ENCODE results near the gene CEP68.
"Not testable (repeated sequence)": the region's sequence is repeated elsewhere in the genome, so short reads cannot be mapped to it uniquely, and the experiment has no call there.

The CEP68 gene

DNA sequence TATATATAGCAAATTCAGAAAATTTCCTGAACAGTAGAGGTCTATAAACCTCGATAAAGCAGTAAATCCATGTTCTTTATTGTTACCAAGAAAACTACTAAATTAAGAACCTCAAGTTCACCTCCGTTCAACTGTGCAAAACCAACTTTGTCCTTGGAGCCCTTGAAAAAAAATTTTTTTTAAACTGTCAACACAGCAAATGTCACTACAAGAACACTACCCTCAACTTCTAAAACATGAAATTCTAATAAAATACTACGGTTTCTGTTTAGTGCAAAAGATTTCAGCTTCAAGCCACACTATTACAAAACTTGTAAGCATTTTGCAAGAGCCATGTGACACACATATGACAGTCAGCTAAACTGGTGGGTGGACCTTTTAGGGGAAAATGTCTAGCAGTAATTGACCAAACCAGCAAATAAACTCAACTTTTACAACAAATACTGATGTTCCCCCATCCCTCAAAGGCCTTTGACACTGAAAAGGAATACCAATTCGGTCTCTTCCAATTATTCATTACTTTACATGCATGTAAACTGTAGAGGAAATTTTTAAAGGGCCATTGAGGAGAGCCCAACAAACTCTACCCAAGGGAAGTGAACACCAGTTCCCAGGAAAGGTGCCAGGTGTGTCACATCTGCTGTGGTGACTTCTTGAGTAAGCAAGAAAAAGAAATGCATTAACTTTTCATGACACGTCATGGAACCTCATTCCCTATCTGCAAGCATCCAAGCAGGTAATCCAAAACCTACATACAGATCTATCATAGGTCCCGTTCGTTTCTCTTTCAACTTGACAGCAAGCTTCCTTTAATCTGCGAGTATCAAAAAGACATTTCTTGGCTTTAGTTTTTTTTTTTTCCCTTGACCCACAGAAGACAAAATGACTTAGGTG lies 72.3 kb downstream of the CEP68 start:
- peak overlapping the region; percentile 68 for H3K4me3 ChIP-seq (ENCODE audit: low read depth, low read length)
- TF ChIP-seq, protein P1, sequence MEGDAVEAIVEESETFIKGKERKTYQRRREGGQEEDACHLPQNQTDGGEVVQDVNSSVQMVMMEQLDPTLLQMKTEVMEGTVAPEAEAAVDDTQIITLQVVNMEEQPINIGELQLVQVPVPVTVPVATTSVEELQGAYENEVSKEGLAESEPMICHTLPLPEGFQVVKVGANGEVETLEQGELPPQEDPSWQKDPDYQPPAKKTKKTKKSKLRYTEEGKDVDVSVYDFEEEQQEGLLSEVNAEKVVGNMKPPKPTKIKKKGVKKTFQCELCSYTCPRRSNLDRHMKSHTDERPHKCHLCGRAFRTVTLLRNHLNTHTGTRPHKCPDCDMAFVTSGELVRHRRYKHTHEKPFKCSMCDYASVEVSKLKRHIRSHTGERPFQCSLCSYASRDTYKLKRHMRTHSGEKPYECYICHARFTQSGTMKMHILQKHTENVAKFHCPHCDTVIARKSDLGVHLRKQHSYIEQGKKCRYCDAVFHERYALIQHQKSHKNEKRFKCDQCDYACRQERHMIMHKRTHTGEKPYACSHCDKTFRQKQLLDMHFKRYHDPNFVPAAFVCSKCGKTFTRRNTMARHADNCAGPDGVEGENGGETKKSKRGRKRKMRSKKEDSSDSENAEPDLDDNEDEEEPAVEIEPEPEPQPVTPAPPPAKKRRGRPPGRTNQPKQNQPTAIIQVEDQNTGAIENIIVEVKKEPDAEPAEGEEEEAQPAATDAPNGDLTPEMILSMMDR (IDR thresholded peaks at IDR 0.05; ENCODE audit: low read depth, low read length), result no peak

DNA sequence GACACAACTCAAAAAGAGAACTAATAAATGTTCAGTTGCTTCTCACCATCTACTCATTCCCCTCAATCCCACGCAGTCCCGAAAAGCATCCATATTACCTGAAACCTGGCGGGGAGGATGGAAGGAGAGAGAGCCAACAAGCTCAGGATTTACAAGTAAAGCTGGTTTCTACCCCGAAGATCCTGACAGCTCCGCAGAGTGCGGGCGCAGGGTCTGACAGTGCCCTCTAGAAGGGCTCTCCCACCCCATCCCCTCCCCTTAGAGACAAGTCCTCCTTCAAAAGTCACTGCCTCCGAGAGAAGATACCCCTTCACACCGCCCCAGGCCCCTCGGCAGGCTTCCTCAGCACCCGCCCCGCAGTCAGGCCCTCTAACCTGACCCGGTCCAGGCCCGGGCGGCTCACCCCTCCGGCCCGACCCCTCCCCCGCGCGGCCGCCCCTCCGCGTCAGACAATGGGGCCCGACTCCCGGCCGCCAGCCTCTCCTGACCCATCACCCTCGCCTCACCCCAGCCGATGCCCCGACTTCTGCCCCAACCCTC lies 73.1 kb downstream of the CEP68 start:
- TF ChIP-seq, protein P1 (IDR thresholded peaks at IDR 0.05; ENCODE audit: low read depth, low read length), result no peak
- peak overlapping the region; percentile 68 for H3K4me3 ChIP-seq (ENCODE audit: low read depth, low read length)

DNA sequence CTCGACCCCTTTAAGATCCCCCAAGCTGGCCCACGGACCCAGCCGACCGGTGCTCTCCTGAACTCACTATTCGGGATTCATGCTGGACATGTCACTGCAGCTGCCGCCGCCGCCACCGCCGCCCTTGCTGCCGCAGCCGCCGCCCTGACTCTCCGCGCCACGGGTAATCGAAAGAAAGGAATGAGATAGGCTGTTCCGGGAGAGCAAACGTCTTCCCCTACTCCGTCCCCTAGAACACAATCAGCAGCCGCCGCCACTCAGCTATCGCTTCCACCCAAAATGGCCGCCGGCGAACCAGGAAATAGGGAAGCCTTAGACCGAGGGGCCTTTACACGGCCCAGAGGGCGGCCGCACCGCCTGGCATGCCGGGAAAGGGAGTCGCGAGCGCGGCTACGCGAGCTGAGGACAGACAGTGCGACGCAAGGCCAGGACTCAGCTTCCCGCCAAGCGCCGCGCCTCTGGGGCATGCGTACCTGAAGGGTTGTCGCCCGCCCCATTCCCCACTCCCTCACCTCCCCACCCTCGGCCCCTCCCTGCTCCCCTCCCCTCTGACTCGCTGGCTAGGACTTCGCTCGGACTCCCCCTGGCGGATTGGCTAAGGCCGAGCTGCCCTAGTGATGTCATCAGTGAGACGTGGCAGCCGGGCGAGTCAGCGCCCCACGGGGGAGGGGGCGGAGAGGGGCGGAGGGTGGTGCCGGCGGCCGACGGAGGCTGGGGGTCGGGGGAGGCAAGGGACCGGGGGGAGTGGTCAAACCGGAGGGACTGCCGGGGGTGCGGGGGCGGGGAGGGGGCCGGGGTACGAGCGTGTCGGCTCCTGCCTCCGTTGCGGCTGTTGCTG lies 73.8 kb downstream of the CEP68 start, which contains the start of gene RAB1A:
Gene RAB1A, minus strand, starts transcription at position 281 of the 838 bp plus-strand sequence. Its CDS starts 191 bp downstream, at position 90.
- TF ChIP-seq, protein P1 (IDR thresholded peaks at IDR 0.05; ENCODE audit: low read depth, low read length), result no peak
- peak within 1 kb of the TSS; percentile 68 for H3K4me3 ChIP-seq (ENCODE audit: low read depth, low read length)

DNA sequence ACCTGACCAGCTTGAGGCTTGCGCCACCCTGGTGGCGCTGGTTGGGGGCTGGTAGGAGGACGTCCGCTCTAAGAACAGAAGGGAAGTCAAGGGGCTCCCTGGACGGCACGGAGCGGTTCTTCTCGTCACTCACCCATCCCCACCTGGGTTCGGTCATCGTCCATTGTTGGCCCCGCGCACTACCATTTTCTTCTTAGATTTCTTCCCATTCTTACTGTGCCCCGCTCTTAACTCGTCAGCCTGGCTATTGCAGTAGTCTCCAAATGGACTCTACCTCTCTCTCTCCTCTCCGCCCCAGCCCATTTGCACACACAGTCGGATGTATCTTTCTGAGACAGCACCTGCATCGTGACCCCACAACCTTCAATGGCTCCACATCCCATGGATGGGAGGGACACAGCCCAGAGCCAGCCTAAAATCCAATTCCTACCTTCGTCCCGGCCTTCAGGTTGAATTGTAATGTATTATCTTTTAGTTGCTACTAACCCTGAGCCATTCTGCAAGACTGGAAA lies 74.5 kb downstream of the CEP68 start:
- TF ChIP-seq, protein P1 (IDR thresholded peaks at IDR 0.05; ENCODE audit: low read depth, low read length), result no peak

DNA sequence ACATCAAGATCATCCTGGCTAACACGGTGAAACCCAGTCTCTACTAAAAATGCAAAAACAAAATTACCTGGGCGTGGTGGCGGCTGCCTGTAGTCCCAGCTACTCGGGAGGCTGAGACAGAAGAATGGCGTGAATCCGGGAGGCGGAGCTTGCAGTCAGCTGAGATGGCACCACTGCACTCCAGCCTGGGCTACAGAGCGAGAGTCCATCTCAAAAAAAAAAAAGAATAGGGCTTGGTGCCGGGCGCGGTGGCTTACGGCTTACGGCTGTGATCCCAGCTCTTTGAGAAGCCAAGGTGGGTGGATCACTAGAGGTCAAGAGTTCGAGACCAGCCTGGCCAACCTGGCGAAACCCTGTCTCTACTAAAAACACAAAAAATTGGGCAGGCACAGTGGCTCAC lies 76.7 kb downstream of the CEP68 start:
- H3K4me3 ChIP-seq (ENCODE audit: low read depth, low read length), result not testable (repeated sequence)

More for the DNA sequence above, 74.5 kb downstream of the CEP68 start:
- H3K4me3 ChIP-seq (ENCODE audit: low read depth, low read length), result peak overlapping the region; percentile 61

DNA sequence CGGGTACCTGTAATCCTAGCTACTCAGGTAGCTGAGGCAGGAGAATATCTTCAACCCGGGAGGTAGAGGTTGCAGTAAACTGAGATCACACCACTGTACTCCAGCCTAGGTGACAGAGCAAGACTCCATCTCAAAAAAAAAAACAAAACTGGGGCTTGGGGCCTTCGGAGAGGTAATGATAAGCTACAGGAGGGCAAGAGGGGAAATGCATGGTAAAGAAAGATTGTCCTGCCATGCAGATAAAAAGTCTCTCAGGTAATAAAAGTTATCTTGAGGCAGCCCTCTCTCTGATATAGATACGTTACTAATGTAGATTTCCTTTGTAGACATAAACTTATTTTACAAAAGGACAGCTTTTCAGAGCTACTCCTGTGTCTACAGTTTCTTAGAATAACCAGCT lies 77.4 kb downstream of the CEP68 start:
- H3K4me3 ChIP-seq (ENCODE audit: low read depth, low read length), result no peak overlapping the region
- TF ChIP-seq, protein P1 (IDR thresholded peaks at IDR 0.05; ENCODE audit: low read depth, low read length), result no peak

DNA sequence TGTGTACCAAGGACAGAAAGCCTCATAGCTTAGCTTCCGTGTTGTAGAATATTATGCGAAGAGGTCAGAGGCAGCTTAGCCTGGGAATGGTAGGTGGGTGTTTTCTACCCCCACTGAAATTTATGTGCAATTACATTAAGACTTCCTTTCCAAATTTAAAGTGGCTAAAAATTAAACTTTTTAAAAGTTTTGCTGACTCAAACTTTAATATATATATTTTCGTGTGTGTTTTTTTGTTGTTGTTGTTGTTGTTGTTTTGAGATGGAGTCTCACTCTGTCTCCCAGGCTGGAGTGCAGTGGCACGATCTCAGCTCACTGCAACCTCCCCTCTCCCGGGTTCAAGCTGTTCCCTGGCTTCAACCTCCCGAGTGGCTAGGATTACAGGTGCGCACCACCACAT lies 77.9 kb downstream of the CEP68 start:
- H3K4me3 ChIP-seq (ENCODE audit: low read depth, low read length), result no peak overlapping the region
- TF ChIP-seq, protein P1 (IDR thresholded peaks at IDR 0.05; ENCODE audit: low read depth, low read length), result no peak
